Upper lobe of left lung (tissue), 4 donors: Measurements from ENCODE around the gene FOXP4.

ENCODE experiments used
- CTCF ChIP-seq, 6 experiments: fragments of 450-650 bp in 4 of 6; fragments of 200-600 bp in 2 of 6; sonication (generic) in 2 of 6; IDR thresholded peaks; one replicate each; pipeline ENCODE4 v1.5.1; 2016 to 2019; ENCODE audit warnings: antibody characterized with exemption in 6 of 6
- EP300 ChIP-seq, 4 donors: sonication (generic); formaldehyde crosslinking; IDR thresholded peaks; one replicate each; pipeline ENCODE4 v1.5.1; 2017; ENCODE audit warnings: antibody characterized with exemption in 4 of 4, control low read depth in 2 of 4
- POLR2AphosphoS5 ChIP-seq, 2 donors: sonication (generic); formaldehyde crosslinking; IDR thresholded peaks; one replicate each; pipeline ENCODE4 v1.5.1; 2017; ENCODE audit warnings: antibody characterized with exemption in 2 of 2

- TF ChIP-seq POLR2AphosphoS5 (IDR thresholded peaks at IDR 0.05) (no peak), CTCF (IDR thresholded peaks at IDR 0.05) (no peak), EP300 (IDR thresholded peaks at IDR 0.05) (no peak)
These were observed 59.5 kb downstream of the FOXP4 start for GRCh38 chr6:41605649-41606048.
